Measurements from ENCODE around the gene RAB3GAP2.
"Not testable (repeated sequence)": the region's sequence is repeated elsewhere in the genome, so short reads cannot be mapped to it uniquely, and the experiment has no call there.

Gene RAB3GAP2

DNA sequence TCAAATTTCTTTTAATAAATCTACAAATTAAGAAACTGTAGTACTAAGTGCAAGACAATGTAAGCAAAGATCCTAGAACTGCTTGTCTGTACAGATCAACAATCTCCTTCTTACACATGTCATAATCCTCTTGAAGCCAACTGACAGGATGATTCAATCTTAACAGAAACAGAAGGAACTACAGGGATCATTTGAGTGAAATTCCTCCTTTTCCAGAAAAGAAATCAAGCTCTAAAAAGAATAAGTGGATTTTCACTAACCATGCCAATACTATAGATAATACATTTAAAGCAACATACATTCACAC, 53.2 kb downstream of the RAB3GAP2 start:
- no peak overlapping the region; the same call in 1 of the 2 replicates for H3K4me3 ChIP-seq (ENCODE audit: low read depth, low read length)
- TF ChIP-seq, protein P1, sequence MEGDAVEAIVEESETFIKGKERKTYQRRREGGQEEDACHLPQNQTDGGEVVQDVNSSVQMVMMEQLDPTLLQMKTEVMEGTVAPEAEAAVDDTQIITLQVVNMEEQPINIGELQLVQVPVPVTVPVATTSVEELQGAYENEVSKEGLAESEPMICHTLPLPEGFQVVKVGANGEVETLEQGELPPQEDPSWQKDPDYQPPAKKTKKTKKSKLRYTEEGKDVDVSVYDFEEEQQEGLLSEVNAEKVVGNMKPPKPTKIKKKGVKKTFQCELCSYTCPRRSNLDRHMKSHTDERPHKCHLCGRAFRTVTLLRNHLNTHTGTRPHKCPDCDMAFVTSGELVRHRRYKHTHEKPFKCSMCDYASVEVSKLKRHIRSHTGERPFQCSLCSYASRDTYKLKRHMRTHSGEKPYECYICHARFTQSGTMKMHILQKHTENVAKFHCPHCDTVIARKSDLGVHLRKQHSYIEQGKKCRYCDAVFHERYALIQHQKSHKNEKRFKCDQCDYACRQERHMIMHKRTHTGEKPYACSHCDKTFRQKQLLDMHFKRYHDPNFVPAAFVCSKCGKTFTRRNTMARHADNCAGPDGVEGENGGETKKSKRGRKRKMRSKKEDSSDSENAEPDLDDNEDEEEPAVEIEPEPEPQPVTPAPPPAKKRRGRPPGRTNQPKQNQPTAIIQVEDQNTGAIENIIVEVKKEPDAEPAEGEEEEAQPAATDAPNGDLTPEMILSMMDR (IDR thresholded peaks at IDR 0.05; ENCODE audit: low read depth, low read length, missing control alignments): no peak
- no peak for DNase-seq (ENCODE audit: low read depth)

DNA sequence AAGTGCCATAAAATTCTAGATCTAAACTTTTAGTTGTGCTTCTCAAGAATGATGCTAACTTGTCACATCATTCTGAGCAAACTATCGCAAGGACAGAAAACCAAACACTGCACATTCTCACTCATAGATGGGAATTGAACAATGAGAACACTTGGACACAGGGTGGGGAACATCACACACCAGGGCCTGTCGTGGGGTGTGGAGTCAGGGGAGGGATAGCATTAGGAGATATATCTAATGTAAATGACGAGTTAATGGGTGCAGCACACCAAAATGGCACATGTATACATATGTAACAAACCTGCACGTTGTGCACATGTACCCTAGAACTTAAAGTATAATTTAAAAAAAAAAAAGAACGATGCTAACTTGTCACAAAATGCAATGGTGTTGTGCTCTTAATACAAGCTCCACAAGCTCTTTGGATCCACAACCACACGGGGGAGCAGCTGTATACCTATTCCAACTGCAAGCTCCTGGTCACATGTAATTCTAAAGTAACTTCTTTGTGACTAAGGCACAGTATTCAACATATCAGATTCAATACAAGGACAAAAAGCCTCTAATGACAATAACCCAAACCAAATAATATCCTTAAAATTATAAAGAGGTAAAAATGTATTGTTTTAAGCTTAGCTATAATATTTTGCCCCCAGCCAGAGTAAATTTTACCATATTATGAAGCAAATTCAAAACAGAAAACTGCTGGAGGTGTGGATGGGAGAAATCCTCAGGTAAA, 53.7 kb downstream of the RAB3GAP2 start:
- H3K4me3 ChIP-seq (ENCODE audit: low read depth, low read length): not testable (repeated sequence)
- DNase-seq (ENCODE audit: low read depth): peak; percentile 72
- TF ChIP-seq, protein P1 (IDR thresholded peaks at IDR 0.05; ENCODE audit: low read depth, low read length, missing control alignments): peak; percentile 63

DNA sequence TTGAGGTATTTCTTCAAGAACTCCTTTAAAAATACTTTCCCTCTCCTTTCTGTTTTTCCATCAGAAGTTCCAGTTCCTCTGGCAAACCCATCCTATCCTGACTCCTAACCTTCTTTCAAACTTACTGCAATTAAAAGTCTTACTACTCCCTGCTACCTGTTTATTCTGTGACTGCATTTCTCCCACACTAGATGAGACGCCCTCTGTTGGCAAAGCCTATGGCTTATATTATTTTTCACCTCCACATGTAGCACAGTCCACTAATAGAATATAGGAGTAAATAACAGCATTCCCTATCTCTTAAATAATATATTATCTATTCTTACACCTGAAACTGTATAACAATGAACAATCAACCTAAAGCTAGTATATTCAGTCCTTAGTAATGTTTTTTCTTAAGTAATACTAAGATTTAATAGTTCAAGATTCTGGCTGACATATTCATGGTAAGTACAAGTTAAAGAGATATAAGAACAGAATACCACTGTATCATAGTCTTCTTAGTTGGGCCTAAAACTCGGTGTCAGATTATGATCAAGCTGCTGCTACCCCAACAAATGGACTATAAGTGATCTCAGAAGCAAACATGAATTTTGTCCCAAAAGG, 54.8 kb downstream of the RAB3GAP2 start:
- TF ChIP-seq, protein P1 (IDR thresholded peaks at IDR 0.05; ENCODE audit: low read depth, low read length, missing control alignments): peak; percentile 56
- DNase-seq (ENCODE audit: low read depth): no peak

DNA sequence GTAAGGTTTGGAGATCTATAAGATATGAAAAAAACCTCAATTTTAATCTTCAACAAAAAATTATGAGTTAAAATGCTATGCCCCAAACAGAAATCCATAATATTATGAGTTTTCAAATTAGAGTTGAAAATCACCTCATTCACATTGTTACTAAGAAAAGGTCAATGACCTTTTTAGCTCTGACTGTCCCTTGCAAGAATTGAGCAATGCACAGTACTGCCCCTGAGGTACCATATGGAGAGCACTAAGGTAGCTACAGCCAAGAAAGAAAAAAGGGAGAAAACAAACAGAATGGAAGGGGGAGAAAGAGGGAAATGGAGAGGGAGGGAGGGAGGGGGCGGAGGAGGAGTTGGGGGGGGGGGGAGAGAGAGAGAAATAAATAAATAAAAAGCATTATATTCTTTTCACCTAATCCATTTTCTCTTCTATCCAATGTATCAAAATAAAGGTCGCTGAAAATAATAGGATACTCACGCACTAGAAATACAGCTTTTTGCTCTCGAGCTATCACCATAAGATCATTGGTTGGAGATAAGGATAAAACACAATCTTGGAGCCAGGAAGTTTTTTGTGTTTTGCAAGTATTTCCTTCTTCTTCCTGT, 58.8 kb downstream of the RAB3GAP2 start:
- DNase-seq (ENCODE audit: low read depth): no peak
- TF ChIP-seq, protein P1 (IDR thresholded peaks at IDR 0.05; ENCODE audit: low read depth, low read length, missing control alignments): no peak
- no peak overlapping the region for H3K4me3 ChIP-seq (ENCODE audit: low read depth, low read length)

More for the DNA sequence above, 54.8 kb downstream of the RAB3GAP2 start:
- no peak overlapping the region for H3K4me3 ChIP-seq (ENCODE audit: low read depth, low read length)

DNA sequence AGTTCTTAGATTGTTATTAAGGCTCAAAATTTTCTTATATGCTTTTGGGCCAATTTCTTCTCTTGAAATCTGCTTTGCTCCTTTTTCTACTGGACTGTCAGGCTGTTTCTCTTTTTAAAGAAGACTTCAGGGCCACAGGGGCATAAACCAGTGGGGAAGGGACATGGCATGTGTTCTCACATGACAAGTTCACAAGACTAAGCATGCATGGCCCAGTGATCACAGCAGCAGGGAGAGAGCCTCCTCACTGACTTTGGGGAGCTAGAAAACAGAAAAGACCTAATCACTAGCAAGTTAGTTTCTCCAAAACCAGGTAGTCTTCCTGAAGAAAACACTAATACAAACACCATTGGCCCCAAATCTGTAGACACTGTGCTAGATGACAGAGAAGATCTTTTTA, 64.8 kb downstream of the RAB3GAP2 start:
- H3K4me3 ChIP-seq (ENCODE audit: low read depth, low read length): no peak overlapping the region
- DNase-seq (ENCODE audit: low read depth): no peak
- TF ChIP-seq, protein P1 (IDR thresholded peaks at IDR 0.05; ENCODE audit: low read depth, low read length, missing control alignments): no peak

DNA sequence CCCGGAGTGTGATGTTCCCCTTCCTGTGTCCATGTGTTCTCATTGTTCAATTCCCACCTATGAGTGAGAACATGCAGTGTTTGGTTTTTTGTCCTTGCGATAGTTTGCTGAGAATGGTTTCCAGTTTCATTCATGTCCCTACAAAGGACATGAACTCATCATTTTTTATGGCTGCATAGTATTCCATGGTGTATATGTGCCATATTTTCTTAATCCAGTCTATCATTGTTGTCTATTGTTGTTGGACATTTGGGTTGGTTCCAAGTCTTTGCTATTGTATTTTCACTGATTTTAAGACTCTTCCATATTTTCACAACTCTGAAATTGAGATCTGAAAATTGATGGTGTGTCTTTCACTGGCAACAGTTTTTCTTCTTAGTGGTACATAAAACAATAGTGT, 67.5 kb downstream of the RAB3GAP2 start:
- not testable (repeated sequence) for H3K4me3 ChIP-seq (ENCODE audit: low read depth, low read length); DNase-seq (ENCODE audit: low read depth)

DNA sequence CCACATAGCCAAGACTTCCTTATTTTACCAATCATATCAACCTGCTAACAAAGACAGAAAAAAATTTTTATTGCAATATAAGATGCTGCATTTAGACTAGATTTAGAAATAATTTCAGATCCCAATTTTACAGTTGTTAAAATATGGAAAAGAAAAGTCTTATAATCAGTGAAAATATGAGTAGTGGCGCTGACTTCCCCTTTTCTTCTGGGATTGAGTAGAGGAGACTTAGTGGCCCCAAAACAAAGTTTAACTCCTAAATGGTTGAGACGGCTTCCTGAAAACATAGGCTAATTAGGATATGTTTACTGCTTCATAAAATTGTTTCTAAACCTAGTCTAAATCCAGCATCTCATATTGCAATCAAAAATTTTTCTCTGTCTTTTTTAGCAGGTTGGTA, 68.4 kb downstream of the RAB3GAP2 start:
- no peak overlapping the region for H3K4me3 ChIP-seq (ENCODE audit: low read depth, low read length)
- no peak for DNase-seq (ENCODE audit: low read depth)
- TF ChIP-seq, protein P1 (IDR thresholded peaks at IDR 0.05; ENCODE audit: low read depth, low read length, missing control alignments): no peak
